Fibroblast of mammary gland (primary cell): ENCODE measurements around the gene ZNF625.

Source experiments
- DNase-seq: peaks from one replicate; pipeline ENCODE4 v3.0.0-alpha.2; 2010; ENCODE audit warnings: low read depth
- H3K4me3 ChIP-seq: 2 replicates; pipeline ENCODE4 v1.5.1; 2011; ENCODE audit warnings: low read depth, mild to moderate bottlenecking, low read length, moderate library complexity; ENCODE audit not compliant: control insufficient read depth
- CTCF ChIP-seq: conservative IDR thresholded peaks from 2 replicates; pipeline ENCODE4 v1.5.1; 2011; ENCODE audit warnings: low read depth, low read length, inconsistent platforms; ENCODE audit not compliant: control insufficient read depth, insufficient read depth

The ZNF625 gene

GRCh38 chr19:12156223-12157058 is at the start of gene ZNF625:
Gene ZNF625, minus strand, starts transcription at chr19:12156734. Its CDS starts 176 bp downstream, at chr19:12156558.
- no peak for TF ChIP-seq CTCF
- peak; percentile 83 for DNase-seq
- H3K4me3 ChIP-seq: peak within 1 kb of the TSS; percentile 79

DNA sequence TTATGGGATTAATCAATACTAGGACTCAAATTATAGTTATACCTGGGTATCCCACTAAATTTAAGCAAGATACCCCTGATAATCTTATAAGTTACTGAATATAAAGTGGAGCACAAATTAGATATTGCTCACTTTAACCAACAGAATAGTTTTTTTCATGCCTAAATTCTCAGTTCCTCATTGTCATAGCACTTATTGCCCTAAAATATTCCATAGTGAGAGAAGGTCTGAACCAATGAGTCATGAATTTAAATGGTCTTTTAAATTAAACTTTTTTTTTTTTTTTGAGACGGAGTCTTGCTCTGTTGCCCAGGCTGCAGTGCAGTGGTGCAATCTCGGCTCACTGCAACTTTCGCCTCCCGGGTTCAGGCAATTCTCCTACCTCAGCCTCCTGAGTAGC is 48.8 kb upstream of the ZNF625 start:
- H3K4me3 ChIP-seq: no peak overlapping the region
- DNase-seq: no peak
- TF ChIP-seq CTCF: no peak

GRCh38 chr19:12202250-12202649 is 45.7 kb upstream of the ZNF625 start:
- no peak for TF ChIP-seq CTCF
- DNase-seq: no peak
- no peak overlapping the region for H3K4me3 ChIP-seq

DNA sequence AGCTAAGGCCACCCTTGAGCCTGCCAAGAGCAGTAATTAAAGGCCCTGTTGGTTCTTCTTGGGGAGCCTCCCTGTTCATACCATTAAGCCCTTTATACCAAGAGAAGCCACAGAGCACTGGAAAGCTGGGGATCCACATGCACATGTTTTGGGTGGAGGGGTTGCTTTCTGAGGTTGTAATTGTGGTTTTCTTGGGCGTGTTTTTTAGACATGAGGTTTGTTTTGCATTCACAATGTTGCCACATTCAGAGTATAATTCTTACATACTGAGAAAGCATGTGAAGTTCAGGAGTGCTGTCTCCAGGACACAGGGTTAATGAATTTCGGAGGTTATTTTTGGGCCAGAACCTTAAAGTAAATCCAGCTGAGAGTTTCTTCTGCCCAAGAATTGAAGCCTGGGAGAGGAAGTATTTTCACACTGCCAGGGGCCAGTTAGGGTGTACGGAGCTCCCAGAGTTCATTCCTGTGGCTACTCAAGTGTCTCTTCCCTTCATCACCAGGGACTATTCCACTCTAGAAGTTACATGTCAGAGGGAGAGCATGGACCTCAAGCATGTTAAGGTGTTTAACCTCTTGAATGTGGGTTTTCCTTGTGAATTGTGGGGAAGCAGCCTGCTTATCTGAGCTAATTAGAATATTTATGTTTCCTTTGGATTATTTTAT is 43.4 kb upstream of the ZNF625 start:
- no peak overlapping the region for H3K4me3 ChIP-seq
- TF ChIP-seq CTCF: no peak
- no peak for DNase-seq

GRCh38 chr19:12198136-12198535 is 41.6 kb upstream of the ZNF625 start:
- H3K4me3 ChIP-seq: no peak overlapping the region
- DNase-seq: no peak
- TF ChIP-seq CTCF: no peak

DNA sequence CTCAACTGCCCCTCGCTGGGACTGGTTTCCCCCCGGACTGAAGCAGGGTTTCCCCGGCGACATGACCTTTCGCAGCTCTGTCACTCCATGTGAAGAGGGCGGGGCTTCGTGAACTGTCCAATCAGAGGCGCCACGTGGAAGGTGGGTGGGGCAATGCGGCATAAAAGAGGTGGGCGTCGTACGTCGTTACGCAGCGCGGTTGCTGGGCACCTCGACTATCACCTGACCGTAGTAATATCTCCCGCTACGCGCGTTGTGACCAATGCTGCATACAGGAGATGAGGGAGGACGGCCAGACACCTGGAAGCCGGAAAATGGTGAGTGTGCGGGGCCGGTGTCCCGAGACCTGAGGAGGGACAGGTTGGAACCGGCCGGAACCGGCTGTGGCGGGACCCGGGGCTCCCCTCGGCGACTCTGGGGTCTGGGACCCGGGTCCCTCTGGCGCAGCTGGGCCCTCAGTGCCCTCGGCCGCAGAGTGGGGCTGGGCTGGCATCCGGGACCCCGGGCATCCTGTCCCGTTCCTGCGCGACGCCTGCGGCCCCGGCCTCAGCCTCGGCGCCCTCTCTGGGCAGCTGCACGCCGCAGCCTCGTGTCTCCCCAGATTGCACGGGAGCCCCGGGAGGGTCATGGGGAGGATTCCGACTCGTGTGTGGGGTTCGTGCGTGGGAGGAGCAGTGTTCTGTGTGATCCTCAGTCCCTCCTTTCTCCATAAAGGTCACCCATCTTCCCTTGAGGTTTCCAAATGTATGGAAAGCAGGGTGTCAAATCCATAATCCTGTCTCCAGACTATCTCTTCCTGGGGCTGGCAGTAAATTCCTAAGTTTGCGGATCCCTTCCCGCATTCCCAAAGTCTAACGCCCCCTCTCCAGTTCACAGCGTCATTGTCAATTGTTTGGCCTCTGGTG is 38.5 kb upstream of the ZNF625 start:
- peak overlapping the region; percentile 33 for H3K4me3 ChIP-seq

More for the DNA sequence above, 38.5 kb upstream of the ZNF625 start:
- DNase-seq: peak; percentile 52
- no peak for TF ChIP-seq CTCF
